AG04449 (cell line): ENCODE results near the gene CACNB2.

Source experiments
- CTCF ChIA-PET: fragments of 350-600 bp; formaldehyde crosslinking; extraction: SDS; loops from one replicate; lab custom pipeline; 2021; ENCODE audit warnings: antibody characterized with exemption; lab: Yijun Ruan, JAX
- POLR2A ChIA-PET: fragments of 400-600, 350-600 bp; formaldehyde crosslinking; extraction: SDS; loops from one replicate; lab custom pipeline; 2020; ENCODE audit warnings: antibody characterized with exemption, inconsistent platforms; lab: Yijun Ruan, JAX
- DNase-seq: peaks from one replicate; pipeline ENCODE4 v3.0.0-alpha.2; 2010; ENCODE audit warnings: low read depth, low spot score
- H3K4me3 ChIP-seq: 2 replicates; pipeline ENCODE4 v1.5.1; 2011; ENCODE audit warnings: low read depth, mild to moderate bottlenecking, control low read depth, low read length
- TF ChIP-seq, protein P1 (sequence below): IDR thresholded peaks from one replicate; pipeline ENCODE4 v1.5.1; 2011; ENCODE audit warnings: mild to moderate bottlenecking, moderate library complexity, low read length, control low read depth, inconsistent platforms; ENCODE audit not compliant: insufficient read depth; ENCODE audit errors: missing control alignments

Gene CACNB2

DNA sequence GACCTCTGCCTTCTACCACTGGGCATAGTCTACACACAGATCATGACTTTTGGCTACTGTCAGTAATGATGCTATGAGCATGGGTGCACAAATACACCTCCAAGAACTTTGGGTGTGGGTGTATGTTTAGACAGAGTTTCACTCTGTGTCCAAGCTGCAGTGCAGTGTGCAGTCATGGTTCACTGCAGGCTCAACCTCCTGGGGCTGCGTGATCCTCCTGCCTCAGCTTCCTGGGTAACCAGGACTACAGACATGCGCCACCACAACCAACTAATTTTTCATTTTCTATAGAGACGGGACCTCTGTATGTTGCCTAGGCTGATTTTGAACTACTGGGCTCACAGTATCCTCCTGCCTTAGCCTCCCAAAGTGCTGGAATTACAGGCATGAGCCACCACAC is 316.8 kb downstream of the CACNB2 start:
- ChIA-PET CTCF (no interaction called here), POLR2A (no interaction called here)
- no peak for DNase-seq
- TF ChIP-seq, protein P1, sequence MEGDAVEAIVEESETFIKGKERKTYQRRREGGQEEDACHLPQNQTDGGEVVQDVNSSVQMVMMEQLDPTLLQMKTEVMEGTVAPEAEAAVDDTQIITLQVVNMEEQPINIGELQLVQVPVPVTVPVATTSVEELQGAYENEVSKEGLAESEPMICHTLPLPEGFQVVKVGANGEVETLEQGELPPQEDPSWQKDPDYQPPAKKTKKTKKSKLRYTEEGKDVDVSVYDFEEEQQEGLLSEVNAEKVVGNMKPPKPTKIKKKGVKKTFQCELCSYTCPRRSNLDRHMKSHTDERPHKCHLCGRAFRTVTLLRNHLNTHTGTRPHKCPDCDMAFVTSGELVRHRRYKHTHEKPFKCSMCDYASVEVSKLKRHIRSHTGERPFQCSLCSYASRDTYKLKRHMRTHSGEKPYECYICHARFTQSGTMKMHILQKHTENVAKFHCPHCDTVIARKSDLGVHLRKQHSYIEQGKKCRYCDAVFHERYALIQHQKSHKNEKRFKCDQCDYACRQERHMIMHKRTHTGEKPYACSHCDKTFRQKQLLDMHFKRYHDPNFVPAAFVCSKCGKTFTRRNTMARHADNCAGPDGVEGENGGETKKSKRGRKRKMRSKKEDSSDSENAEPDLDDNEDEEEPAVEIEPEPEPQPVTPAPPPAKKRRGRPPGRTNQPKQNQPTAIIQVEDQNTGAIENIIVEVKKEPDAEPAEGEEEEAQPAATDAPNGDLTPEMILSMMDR = no peak
- no peak overlapping the region for H3K4me3 ChIP-seq

DNA sequence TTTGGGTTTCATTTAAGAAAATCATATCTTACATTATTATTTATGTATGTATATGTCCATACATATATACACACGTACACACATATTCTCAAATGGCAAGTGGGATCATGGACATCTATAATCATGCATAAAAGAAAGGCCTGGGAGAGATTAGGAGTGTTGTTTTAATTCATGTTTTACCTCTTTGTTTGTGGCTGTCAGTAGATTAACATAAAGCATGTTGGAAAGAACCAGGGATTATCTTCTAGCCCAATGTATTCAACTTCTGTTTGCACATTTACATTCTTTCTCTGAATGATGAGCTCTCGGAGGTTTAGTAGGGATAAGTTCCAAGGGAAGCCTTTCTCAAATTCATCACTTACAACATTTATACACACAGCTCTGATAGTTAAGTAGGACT is 319.8 kb downstream of the CACNB2 start:
- TF ChIP-seq, protein P1 = no peak
- H3K4me3 ChIP-seq = no peak overlapping the region
- POLR2A ChIA-PET = no interaction called here
- DNase-seq = no peak
- CTCF ChIA-PET = interaction anchor here (0.5 kb wide), 1 partner anchor 1313 kb away, joined by 3 read pairs; no protein-coding TSS in a partner anchor

DNA sequence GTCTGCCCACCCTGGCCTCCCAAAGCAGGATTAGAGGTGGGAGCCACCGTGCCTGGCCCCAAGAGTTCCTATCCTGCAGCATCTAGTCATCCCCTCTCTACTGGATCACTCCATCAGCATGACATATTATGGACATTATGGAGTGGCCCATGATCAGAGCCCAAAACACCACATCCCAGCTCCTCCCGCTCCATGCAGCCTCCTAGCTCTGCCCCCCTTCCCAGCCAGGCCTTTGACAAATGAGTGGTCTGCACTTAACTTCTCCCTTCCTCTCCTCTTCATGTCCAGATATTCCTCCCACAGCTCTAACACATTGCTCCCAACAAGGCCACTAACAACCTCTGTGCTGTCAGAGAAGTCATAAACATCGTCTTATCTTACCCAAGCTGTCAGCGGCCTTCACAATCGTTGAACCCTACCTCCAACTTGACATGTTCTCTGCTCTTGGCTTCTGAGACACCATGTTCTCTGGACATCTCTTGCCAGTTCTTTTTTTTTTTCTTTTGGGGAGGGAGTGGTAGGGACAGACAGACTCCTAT is 323.5 kb downstream of the CACNB2 start:
- ChIA-PET CTCF (interaction anchor here (0.7 kb wide), 1 partner anchor 222 kb away, joined by 4 read pairs; no protein-coding TSS in a partner anchor), POLR2A (no interaction called here)
- DNase-seq = no peak
- no peak overlapping the region for H3K4me3 ChIP-seq
- TF ChIP-seq, protein P1 = no peak

DNA sequence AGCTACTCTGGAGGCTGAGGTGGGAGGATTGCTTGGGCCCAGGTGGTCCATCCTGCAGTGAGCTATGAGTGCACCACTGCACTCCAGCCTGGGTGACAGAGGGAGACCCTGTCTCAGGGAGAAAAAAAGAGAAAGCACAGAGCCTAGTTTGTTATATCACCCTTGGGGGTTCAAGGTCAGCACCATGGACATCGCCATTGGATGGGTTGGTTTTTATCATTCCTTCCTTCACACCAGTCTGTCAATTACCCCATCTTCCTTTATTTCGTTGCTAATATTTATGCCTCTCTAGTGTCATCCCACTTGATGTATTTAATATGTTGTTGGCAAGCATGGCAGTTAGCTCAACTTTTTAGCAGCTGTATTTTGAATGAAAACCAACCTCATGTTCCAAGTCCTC is 328.9 kb downstream of the CACNB2 start:
- ChIA-PET CTCF (no interaction called here), POLR2A (no interaction called here)
- no peak overlapping the region for H3K4me3 ChIP-seq
- no peak for DNase-seq
- TF ChIP-seq, protein P1 = no peak

DNA sequence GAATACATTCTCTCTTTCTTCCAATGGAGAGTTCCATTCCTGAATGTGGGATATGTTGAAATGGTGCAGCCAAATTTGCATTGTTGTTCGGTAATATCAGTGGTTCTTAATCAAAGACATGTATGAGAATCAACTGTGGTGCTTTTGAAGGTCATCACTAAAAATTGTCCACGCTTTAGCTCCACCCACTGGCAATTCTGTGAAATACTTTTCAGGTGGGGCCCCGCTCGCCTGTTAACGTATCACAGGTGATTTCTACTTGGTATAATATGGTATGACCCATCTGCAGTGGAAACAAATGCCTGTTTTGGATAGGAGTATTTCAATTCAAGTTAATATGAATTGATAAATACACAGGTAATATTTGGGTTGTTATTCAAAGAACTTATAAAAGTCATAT is 332.8 kb downstream of the CACNB2 start:
- H3K4me3 ChIP-seq = no peak overlapping the region
- CTCF ChIA-PET = no interaction called here
- POLR2A ChIA-PET = interaction anchor here (0.5 kb wide), 1 partner anchor 1235 kb away, joined by 4 read pairs; no protein-coding TSS in a partner anchor
- TF ChIP-seq, protein P1 = no peak
- DNase-seq = no peak

DNA sequence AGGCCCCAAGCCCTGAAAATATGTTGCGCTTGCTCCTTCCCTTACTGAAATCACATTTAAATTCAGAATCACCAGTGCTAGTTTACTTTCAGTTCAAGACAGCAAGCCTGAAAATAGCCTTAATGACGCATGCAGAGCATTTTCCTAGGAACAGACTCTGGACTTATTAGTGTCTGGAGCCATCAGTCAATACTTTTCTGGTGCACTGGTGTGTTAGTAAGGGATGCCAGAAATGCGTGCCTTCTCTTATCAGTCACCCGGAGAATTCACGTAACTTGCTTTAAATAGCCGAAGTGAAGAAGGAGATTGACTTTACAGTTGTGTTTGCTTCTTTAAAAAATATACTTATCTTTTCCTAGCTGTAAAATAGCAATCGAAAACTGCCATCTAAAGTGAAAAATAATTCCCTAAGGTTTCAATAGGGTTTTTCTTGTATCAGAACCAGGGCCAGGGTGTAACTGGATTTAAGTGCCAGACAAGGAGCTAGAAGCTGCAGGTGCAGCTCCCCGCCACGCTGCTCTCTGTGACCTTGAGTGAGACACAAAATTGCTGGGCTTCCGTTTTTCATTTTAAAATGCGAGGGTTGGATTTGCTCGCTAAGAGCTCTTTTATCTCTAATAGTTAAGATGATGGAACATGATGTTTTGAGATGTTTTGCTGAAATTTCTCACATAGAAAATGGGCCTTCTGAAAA is 333.3 kb downstream of the CACNB2 start:
- no peak overlapping the region for H3K4me3 ChIP-seq
- ChIA-PET CTCF (no interaction called here), POLR2A (no interaction called here)
- TF ChIP-seq, protein P1 = no peak
- DNase-seq = no peak
